HG03342 (cell line): ENCODE results near the gene ATP6AP2.
"Not testable (repeated sequence)": the region's sequence is repeated elsewhere in the genome, so short reads cannot be mapped to it uniquely, and the experiment has no call there.

Source experiments
- ATAC-seq: cut with Tn5 transposase; IDR thresholded peaks from one replicate; pipeline ENCODE4 v1.9.1; 2021; ENCODE audit warnings: mild to moderate bottlenecking, moderate library complexity; ENCODE audit not compliant: unreplicated experiment

ATP6AP2 gene

DNA sequence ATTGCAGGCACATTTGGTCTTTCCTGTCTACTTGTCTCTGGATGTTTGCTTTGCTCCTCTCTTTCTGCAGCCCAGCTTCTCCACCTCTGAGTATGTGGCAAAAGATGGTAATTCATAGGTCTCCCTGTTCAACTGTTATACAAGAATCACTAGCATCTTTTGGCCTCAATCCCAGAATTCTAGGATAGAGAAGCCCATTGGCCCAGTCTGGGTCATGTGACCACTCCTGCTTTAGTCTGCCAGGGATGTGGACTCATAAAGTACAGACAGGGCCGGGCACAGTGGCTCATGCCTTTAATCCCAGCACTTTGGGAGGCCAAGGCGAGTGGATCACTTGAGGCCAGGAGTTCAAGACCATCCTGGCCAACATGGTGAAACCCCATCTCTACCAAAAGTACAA is 5.4 kb upstream of the ATP6AP2 start:
- ATAC-seq = not testable (repeated sequence)

- ATAC-seq = no peak
Observed at GRCh38 chrX:40576291-40576690, 4.5 kb upstream of the ATP6AP2 start.

- ATAC-seq = no peak
Observed at GRCh38 chrX:40578039-40578695, 2.6 kb upstream of the ATP6AP2 start.

GRCh38 chrX:40579141-40579540 is 1.6 kb upstream of the ATP6AP2 start:
- no peak for ATAC-seq

DNA sequence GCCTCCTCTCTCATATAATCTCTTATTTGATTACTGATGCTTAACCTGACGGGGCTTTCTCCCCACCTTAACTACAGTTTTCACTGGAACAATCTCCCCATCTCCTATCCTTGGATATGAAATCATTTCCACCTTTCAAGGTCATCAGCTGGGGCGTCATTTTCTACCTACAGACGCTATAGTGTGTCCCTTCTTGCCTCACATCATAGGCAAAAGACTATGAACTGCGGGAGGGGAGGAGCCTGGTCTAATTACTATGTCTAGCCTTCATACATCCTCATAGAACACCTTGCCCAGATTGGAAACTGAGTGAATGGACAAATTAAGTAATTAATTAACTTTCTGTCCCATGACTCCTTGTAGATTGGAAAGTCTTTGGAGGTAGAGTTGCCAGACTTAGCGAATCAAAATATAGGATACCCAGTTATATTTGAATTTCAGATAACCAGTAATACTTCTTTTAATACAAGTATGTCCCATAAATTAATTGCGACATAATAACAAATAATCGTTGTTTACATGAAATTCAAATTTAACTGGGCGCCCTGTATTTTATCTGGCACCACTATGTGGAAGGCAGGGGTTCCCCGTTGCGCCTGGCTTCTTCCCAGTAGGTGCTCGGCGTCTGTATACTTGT is 752 bp upstream of the ATP6AP2 start:
- ATAC-seq = peak; percentile 44

- peak; percentile 6 for ATAC-seq
Observed at GRCh38 chrX:40581336-40581920, 658 bp downstream of the ATP6AP2 start.

- ATAC-seq = not testable (repeated sequence)
Observed at GRCh38 chrX:40582178-40582577, 1.4 kb downstream of the ATP6AP2 start.

- ATAC-seq = no peak
Observed at GRCh38 chrX:40582811-40583210, 2.0 kb downstream of the ATP6AP2 start.

DNA sequence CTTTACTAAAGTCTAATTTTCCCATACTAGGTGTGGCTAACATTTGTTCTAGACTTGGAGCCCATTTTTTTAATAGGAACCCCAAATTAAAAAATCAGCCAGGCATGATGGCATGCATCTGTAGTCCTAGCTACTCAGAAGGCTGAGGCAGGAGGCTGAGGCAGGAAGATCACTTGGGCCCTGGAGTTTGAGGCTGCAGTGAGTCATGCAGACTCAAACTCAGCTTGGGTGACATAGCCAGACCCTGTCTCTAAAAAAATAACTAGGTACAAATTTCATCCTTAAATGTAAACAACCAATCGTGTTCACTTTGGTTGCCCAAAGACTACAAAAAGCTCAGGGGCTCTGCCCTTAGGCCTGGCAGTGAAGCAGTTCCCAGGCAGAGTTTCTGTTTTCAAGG is 6.9 kb downstream of the ATP6AP2 start:
- not testable (repeated sequence) for ATAC-seq

- not testable (repeated sequence) for ATAC-seq
Observed at GRCh38 chrX:40589616-40590321, 9.0 kb downstream of the ATP6AP2 start.

DNA sequence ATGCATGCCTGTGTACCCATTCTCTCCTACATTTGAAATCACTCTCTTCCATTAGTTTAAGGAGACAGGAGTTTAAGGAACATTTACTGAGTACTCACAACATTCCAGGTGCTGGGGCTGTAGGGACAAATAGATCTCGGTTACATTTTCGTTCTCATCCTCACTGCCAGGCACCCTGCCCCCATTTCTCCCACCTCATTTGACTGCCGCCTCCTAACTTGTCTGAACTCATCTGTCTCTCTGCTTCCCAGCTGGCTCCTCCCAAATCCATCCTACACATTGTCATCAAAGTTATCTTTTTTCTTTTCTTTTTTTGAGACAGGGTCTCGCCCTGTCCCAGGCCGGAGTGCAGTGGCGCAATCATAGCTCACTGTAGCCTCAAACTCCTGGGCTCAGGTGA is 22.7 kb downstream of the ATP6AP2 start:
- ATAC-seq = no peak

DNA sequence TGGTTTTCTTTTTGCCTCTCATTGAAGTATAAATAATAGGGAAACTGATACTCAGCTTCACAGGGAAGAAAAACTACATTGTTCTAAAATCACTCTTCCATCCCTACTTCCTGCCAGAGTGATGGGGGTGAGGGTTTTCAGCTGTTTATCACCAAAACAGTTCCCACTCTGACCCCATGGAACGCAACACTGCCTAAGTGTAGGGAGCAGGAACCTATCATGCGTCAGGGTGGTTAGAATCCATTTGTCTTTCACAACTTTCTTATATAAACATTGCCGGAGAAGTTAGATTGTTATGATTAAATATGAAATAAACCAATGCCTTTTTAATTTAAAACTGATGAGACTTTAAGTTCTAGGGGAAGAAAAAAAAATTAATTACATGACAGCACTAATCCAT is 26.6 kb downstream of the ATP6AP2 start:
- no peak for ATAC-seq

- no peak for ATAC-seq
Observed at GRCh38 chrX:40612511-40612910, 31.7 kb downstream of the ATP6AP2 start.

- no peak for ATAC-seq
Observed at GRCh38 chrX:40615976-40616375, 35.2 kb downstream of the ATP6AP2 start.

DNA sequence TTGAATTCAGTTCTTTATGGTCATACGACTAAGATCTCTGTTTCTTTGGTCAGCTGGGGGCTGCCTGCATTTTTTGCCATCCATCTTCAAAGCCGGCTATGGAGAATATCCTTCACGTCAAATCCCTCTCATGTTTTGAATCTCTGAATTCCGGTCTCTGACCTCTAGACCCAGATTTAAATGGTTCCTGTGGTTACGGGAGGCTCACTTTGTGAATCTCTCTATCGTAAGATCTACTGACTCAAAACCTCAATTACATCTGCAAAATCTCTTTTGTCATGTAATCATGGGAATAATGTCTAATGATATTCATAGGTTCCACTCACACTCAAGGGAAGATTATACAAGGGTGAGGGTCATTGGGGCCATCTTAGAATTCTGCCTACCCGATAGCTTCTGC is 36.8 kb downstream of the ATP6AP2 start:
- no peak for ATAC-seq

DNA sequence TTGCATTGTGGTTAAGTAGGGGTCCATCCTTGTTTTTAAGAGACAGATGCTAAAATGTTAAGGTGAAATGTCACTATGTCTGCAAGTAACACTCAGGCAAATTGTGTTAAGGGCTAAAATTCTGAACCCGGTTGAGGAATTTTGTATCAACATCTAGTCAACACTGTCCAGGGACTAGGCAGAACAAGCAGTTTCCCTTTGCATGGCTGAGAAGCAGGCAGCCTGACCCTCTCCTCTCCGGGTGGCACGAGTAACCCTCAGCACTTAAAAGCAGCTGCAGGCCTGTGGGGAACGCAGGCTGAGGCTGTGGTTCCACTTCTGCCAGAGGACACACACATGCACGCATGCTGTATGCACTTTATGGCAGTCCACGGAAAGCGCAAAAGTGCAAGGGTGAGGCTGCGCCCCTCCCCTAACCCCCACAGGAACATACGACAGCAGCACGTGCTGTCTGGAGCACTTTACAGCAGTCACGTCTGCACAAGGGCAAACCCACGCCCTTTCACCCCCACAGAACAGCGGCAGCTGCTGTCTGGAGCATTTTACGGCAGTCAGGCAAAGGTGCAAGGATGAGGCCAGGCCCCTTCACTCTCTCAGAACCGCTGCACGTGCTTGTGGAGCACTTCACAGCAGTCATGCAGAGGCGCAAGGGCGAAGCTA is 41.8 kb downstream of the ATP6AP2 start:
- no peak for ATAC-seq

GRCh38 chrX:40623139-40623536 is 42.4 kb downstream of the ATP6AP2 start, which contains the start of gene MPC1L:
TSS of gene MPC1L (plus strand) at chrX:40623428. CDS start at chrX:40623566, 138 bp downstream.
- no peak for ATAC-seq

DNA sequence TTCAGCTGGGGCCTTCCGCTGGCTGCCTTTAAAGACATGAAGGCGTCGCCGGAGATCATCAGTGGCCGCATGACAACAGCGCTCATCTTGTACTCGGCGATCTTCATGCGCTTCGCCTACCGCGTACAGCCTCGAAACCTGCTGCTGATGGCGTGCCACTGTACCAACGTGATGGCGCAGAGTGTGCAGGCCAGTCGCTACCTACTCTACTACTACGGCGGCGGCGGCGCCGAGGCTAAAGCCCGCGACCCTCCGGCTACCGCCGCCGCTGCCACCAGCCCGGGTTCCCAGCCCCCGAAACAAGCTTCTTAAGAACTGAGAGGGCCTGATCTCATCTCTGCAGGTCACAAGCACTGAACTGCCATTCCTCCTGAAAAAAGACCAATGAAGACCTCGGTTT is 42.9 kb downstream of the ATP6AP2 start:
- ATAC-seq = no peak

DNA sequence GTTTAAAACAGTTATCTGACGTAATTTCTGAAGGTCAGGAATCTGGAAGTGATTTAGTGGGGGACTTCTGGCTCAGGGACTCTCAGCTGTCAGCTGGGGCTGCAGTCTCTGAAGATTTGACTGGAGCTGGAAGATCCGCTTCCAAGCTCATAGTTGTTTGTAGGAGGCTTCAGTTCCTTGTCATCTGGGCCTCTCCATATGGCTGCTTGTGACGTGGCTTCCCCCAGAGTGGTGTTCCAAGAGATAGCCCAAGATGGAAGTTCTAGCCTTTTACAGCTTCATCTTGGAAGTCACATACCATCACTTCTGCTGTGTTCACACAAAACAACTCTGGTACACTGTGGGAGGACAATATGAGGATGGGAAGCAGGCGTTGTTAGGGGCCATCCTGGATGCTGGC is 44.5 kb downstream of the ATP6AP2 start:
- ATAC-seq = no peak

DNA sequence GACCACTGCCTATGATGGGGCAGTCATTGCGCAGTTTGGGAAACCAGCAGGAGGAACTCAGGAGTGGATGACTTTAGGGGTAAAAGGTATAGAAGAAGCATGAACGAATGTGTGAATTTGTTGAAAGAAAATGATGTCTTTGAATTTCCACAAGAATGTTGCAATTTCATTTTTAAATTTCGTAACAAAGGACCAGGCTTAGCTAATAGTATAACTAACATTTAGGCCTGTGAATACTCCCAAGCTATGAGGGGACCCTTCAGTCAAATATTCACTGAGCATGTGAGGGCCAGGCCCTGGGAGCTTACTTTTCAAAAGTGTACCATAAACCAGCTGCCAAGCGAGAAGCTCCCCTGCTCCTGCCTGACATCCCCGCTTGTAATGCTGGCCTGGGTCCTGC is 47.7 kb downstream of the ATP6AP2 start:
- ATAC-seq = no peak

DNA sequence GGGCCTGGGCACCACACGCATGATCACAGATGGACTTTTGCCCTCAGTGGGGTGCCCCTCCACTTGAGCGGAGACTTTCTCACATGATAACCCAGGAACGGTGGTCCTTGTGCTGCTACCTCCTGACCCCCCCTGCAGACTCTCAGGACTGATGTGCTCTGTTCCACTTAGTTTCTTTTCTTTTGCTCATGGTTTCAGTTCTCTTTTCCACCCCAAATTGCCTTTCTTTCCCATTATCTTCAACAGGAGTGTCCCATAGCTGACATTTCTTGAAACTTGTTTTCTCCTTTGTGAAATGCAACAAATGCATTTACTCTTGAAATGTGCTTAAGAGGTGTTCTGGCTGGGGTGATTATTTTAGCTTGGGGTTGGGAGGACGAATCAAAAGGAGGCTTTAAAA is 51.4 kb downstream of the ATP6AP2 start:
- ATAC-seq = no peak
